GM12865 (cell line): ENCODE results near the gene BEAN1.
"Not testable (repeated sequence)": the region's sequence is repeated elsewhere in the genome, so short reads cannot be mapped to it uniquely, and the experiment has no call there.

Experiments used
- DNase-seq: peaks from one replicate; pipeline ENCODE4 v3.0.0; 2010; ENCODE audit warnings: low read depth
- H3K4me3 ChIP-seq: 2 replicates; pipeline ENCODE4 v1.5.1; 2011; ENCODE audit warnings: mild to moderate bottlenecking, low read depth, low read length, control low read depth
- CTCF ChIP-seq: IDR thresholded peaks from 2 replicates; pipeline ENCODE4 v1.5.1; 2011; ENCODE audit warnings: low read length, control low read depth, low read depth, inconsistent platforms; ENCODE audit not compliant: insufficient read depth; ENCODE audit errors: missing control alignments

BEAN1 gene

GRCh38 chr16:66447491-66447890 lies 20.4 kb downstream of the BEAN1 start:
- no peak for DNase-seq
- no peak for TF ChIP-seq CTCF
- no peak overlapping the region for H3K4me3 ChIP-seq

- TF ChIP-seq CTCF, result no peak
Observed at GRCh38 chr16:66451548-66451947, 24.5 kb downstream of the BEAN1 start.

GRCh38 chr16:66453230-66453629 lies 26.1 kb downstream of the BEAN1 start:
- not testable (repeated sequence) for DNase-seq, H3K4me3 ChIP-seq

More at GRCh38 chr16:66451548-66451947, 24.5 kb downstream of the BEAN1 start:
- no peak overlapping the region for H3K4me3 ChIP-seq
- no peak for DNase-seq

- H3K4me3 ChIP-seq, result no peak overlapping the region
- TF ChIP-seq CTCF, result no peak
- DNase-seq, result no peak
Observed at GRCh38 chr16:66454751-66455150, 27.7 kb downstream of the BEAN1 start.

GRCh38 chr16:66455970-66456369 lies 28.9 kb downstream of the BEAN1 start:
- no peak overlapping the region for H3K4me3 ChIP-seq
- no peak for TF ChIP-seq CTCF
- no peak for DNase-seq

GRCh38 chr16:66457888-66458287 lies 30.8 kb downstream of the BEAN1 start:
- no peak for DNase-seq
- no peak overlapping the region for H3K4me3 ChIP-seq
- no peak for TF ChIP-seq CTCF

- no peak overlapping the region for H3K4me3 ChIP-seq
- TF ChIP-seq CTCF, result no peak
Observed at GRCh38 chr16:66458292-66458691, 31.2 kb downstream of the BEAN1 start.

More at GRCh38 chr16:66458292-66458691, 31.2 kb downstream of the BEAN1 start:
- no peak for DNase-seq
